Ramos (cell line): Measurements from ENCODE around the gene AGBL1.

Experiments used
- in situ Hi-C: fragments of 300-500 bp; cut with MboI; formaldehyde crosslinking; loops from one replicate; pipeline ENCODE4 v1.14.3; 2022; ENCODE audit warnings: low sequenced_read_pairs; ENCODE audit not compliant: unreplicated experiment

The AGBL1 gene

GRCh38 chr15:86620157-86620556 is 540.5 kb downstream of the AGBL1 start:
- in situ Hi-C loops, result no loop called here

- in situ Hi-C loops, result no loop called here
Measured at GRCh38 chr15:86620641-86621349, 541.1 kb downstream of the AGBL1 start.

- in situ Hi-C loops, result no loop called here
Measured at GRCh38 chr15:86623236-86623635, 543.6 kb downstream of the AGBL1 start.

- in situ Hi-C loops, result no loop called here
Measured at GRCh38 chr15:86624261-86625036, 544.8 kb downstream of the AGBL1 start.

GRCh38 chr15:86629409-86630356 is 550.0 kb downstream of the AGBL1 start:
- in situ Hi-C loops, result no loop called here

GRCh38 chr15:86630946-86631345 is 551.3 kb downstream of the AGBL1 start:
- in situ Hi-C loops, result no loop called here

- in situ Hi-C loops, result no loop called here
Measured at GRCh38 chr15:86634146-86634545, 554.5 kb downstream of the AGBL1 start.

GRCh38 chr15:86634992-86635638 is 555.4 kb downstream of the AGBL1 start:
- in situ Hi-C loops, result no loop called here

GRCh38 chr15:86644339-86644738 is 564.7 kb downstream of the AGBL1 start:
- in situ Hi-C loops, result no loop called here

GRCh38 chr15:86645925-86646500 is 566.3 kb downstream of the AGBL1 start:
- in situ Hi-C loops, result no loop called here

GRCh38 chr15:86647810-86648440 is 568.3 kb downstream of the AGBL1 start:
- in situ Hi-C loops, result no loop called here

GRCh38 chr15:86649277-86649676 is 569.6 kb downstream of the AGBL1 start:
- in situ Hi-C loops, result no loop called here

- in situ Hi-C loops, result no loop called here
Measured at GRCh38 chr15:86650094-86650493, 570.4 kb downstream of the AGBL1 start.

GRCh38 chr15:86653344-86654197 is 573.9 kb downstream of the AGBL1 start:
- in situ Hi-C loops, result no loop called here

- in situ Hi-C loops, result no loop called here
Measured at GRCh38 chr15:86654501-86654900, 574.8 kb downstream of the AGBL1 start.

GRCh38 chr15:86657305-86657704 is 577.6 kb downstream of the AGBL1 start:
- in situ Hi-C loops, result no loop called here

- in situ Hi-C loops, result no loop called here
Measured at GRCh38 chr15:86659724-86660411, 580.2 kb downstream of the AGBL1 start.

- in situ Hi-C loops, result no loop called here
Measured at GRCh38 chr15:86661580-86661979, 581.9 kb downstream of the AGBL1 start.
